ENCODE data around the gene SLC18B1. TPM values are rescaled to one million over a fixed set of nuclear protein-coding genes. Genes with fewer than 3 reads are reported as not detected.

SLC18B1 gene
- total RNA-seq, 1 experiment from 2014 or later, result 24.1 TPM

DNA sequence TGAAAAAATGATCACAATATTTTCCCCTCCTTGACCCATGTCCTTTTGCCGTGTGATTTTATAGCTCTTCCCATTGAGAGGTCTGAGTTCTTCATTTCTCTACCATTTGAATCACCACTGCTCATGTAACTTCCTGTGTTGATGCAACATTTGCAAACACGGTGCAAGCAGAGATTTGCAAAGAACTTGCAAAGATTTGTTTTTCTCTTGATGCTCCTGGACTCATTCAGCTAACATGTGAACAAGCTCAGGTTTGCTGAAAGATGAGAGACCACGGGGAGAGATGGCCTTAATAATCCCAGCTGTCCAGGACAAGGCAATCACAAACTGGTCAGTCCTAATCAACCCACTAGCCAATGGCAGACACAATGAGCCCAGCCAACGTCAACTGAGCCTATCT is 49.3 kb downstream of the SLC18B1 start:
- TF ChIP-seq MLX (CRISPR knock-in tag; IDR thresholded peaks at IDR 0.05), result no peak
- peak; percentile 99 for TF ChIP-seq GABPB1 (CRISPR knock-in tag; IDR thresholded peaks at IDR 0.05)
- CTCF ChIA-PET, result interaction anchor here (1.1 kb wide), 1 partner anchor 21 kb away, joined by 4 read pairs; no protein-coding TSS in a partner anchor
- H3K27me3 Mint-ChIP-seq (ENCODE audit: low read depth), result no peaks in the 10 kb centered on the region
- H3K4me3 Mint-ChIP-seq, result no peak overlapping the region
- no peak overlapping the region for H3K27ac Mint-ChIP-seq
- no peaks in the 10 kb centered on the region for H3K36me3 Mint-ChIP-seq
- POLR2A ChIA-PET, result no interaction called here
- no peak for DNase-seq (ENCODE audit: low spot score)
- no peaks in the 10 kb centered on the region for H3K4me1 Mint-ChIP-seq
- no peak for ATAC-seq
- H3K9me3 Mint-ChIP-seq, result no peaks in the 10 kb centered on the region

DNA sequence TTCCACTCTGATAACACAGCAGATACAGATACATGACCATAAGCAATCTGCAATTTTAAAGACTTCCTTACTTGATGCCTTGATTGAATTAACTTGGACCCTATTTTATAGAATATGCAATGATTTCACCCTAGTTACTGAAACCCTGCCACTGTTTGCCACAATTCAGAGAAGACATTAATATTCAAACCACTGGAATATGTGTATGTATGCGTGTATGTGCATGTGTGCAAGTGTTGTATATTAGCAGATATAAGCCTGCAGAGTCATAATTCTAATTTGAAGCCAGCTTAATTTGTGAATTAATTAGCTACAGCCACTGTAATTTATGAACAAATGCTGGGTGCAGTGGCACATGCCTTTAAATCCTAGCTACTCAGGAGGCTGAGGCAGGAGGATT is 50.0 kb downstream of the SLC18B1 start:
- no peaks in the 10 kb centered on the region for H3K36me3 Mint-ChIP-seq
- no peaks in the 10 kb centered on the region for H3K9me3 Mint-ChIP-seq
- TF ChIP-seq EMX1 (CRISPR knock-in tag; IDR thresholded peaks at IDR 0.05), result no peak
- TF ChIP-seq JAZF1 (CRISPR knock-in tag; IDR thresholded peaks at IDR 0.05), result no peak
- TF ChIP-seq ESRRA (CRISPR knock-in tag; IDR thresholded peaks at IDR 0.05; ENCODE audit: borderline replicate concordance), result no peak
- ATAC-seq (no peak), DNase-seq (ENCODE audit: low spot score) (no peak)
- CTCF ChIA-PET, result no interaction called here
- no peak overlapping the region for H3K4me3 Mint-ChIP-seq
- H3K27me3 Mint-ChIP-seq (ENCODE audit: low read depth), result no peaks in the 10 kb centered on the region
- POLR2A ChIA-PET, result no interaction called here
- H3K4me1 Mint-ChIP-seq, result no peaks in the 10 kb centered on the region
- no peak overlapping the region for H3K27ac Mint-ChIP-seq

- ATAC-seq (no peak), DNase-seq (ENCODE audit: low spot score) (no peak)
- Mint-ChIP-seq H3K27me3 (ENCODE audit: low read depth) (no peaks in the 10 kb centered on the region), H3K9me3 (no peaks in the 10 kb centered on the region), H3K4me1 (no peaks in the 10 kb centered on the region), H3K4me3 (no peak overlapping the region), H3K27ac (no peak overlapping the region), H3K36me3 (no peaks in the 10 kb centered on the region)
- ChIA-PET CTCF (no interaction called here), POLR2A (no interaction called here)
- TF ChIP-seq CREM (CRISPR knock-in tag; IDR thresholded peaks at IDR 0.05) (no peak), NR3C1 (CRISPR knock-in tag; conservative IDR thresholded peaks at IDR 0.05; ENCODE audit: low read depth) (no peak), ZNF263 (CRISPR knock-in tag; IDR thresholded peaks at IDR 0.05; ENCODE audit: low read depth) (no peak), PRDM15 (CRISPR knock-in tag; IDR thresholded peaks at IDR 0.05) (no peak), SP1 (CRISPR knock-in tag; conservative IDR thresholded peaks at IDR 0.05) (no peak), ESRRA (CRISPR knock-in tag; IDR thresholded peaks at IDR 0.05; ENCODE audit: borderline replicate concordance) (no peak), ZNF671 (CRISPR knock-in tag; IDR thresholded peaks at IDR 0.05) (no peak), NR1H2 (CRISPR knock-in tag; IDR thresholded peaks at IDR 0.05) (no peak), ZMAT4 (CRISPR knock-in tag; IDR thresholded peaks at IDR 0.05) (no peak), NFE2L1 (CRISPR knock-in tag; IDR thresholded peaks at IDR 0.05) (no peak), ZNF532 (CRISPR knock-in tag; IDR thresholded peaks at IDR 0.05; ENCODE audit: borderline replicate concordance) (no peak), FOXJ3 (CRISPR knock-in tag; IDR thresholded peaks at IDR 0.05; ENCODE audit: borderline replicate concordance) (no peak), E2F5 (CRISPR knock-in tag; IDR thresholded peaks at IDR 0.05) (no peak), ZNF219 (CRISPR knock-in tag; IDR thresholded peaks at IDR 0.05; ENCODE audit: borderline replicate concordance) (no peak), ZNF138 (CRISPR knock-in tag; conservative IDR thresholded peaks at IDR 0.05) (no peak)
- TF ChIP-seq, protein P1, sequence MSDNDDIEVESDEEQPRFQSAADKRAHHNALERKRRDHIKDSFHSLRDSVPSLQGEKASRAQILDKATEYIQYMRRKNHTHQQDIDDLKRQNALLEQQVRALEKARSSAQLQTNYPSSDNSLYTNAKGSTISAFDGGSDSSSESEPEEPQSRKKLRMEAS (CRISPR knock-in tag; IDR thresholded peaks at IDR 0.05), result no peak
- TF ChIP-seq, protein P2, sequence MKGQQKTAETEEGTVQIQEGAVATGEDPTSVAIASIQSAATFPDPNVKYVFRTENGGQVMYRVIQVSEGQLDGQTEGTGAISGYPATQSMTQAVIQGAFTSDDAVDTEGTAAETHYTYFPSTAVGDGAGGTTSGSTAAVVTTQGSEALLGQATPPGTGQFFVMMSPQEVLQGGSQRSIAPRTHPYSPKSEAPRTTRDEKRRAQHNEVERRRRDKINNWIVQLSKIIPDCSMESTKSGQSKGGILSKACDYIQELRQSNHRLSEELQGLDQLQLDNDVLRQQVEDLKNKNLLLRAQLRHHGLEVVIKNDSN (CRISPR knock-in tag; IDR thresholded peaks at IDR 0.05), result no peak
Measured at GRCh38 chr6:132746048-132746447, 52.4 kb downstream of the SLC18B1 start.
